ENCODE results near the gene EPHA10. TPM values are rescaled to one million over a fixed set of nuclear protein-coding genes. Genes with fewer than 3 reads are reported as not detected.

The EPHA10 gene
- total RNA-seq, 4 donors from 2014 or later: 54.5 to 94.3 (median 77.6) TPM

DNA sequence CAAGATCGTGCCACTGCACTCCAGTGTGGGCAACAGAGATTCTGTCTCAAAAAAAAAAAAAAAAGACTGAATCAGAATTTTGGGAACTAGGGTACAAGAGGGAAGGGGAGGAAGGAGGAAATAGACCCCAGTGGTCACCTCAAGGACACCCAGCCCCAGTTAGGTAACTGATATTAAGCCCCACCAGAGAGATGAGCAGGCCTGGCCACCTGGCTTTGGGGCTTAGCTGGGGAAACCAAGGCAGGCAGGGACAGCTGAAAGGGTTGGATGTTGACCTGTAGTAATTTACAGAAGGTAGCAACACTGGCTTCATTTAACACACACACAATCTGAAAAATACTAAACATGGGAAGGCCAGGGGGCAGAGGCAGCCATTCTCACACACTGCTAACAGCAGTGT, 37.5 kb upstream of the EPHA10 start:
- Histone ChIP-seq H3K36me3 (peaks cover 0 to 50% (median 23%) of the 10 kb centered on the region in 4 donors), H3K27ac (no peak overlapping the region), H3K9me3 (no peaks in the 10 kb centered on the region), H3K4me1 (peaks cover 7 to 15% (median 9%) of the 10 kb centered on the region in 4 donors), H3K27me3 (no peaks in the 10 kb centered on the region), H3K4me3 (no peak overlapping the region)
- TF ChIP-seq POLR2AphosphoS5 (IDR thresholded peaks at IDR 0.05): no peak
- no peak for TF ChIP-seq EP300 (IDR thresholded peaks at IDR 0.05; ENCODE audit: low read depth)
- TF ChIP-seq POLR2A (IDR thresholded peaks at IDR 0.05): no peak
- TF ChIP-seq, protein P1, sequence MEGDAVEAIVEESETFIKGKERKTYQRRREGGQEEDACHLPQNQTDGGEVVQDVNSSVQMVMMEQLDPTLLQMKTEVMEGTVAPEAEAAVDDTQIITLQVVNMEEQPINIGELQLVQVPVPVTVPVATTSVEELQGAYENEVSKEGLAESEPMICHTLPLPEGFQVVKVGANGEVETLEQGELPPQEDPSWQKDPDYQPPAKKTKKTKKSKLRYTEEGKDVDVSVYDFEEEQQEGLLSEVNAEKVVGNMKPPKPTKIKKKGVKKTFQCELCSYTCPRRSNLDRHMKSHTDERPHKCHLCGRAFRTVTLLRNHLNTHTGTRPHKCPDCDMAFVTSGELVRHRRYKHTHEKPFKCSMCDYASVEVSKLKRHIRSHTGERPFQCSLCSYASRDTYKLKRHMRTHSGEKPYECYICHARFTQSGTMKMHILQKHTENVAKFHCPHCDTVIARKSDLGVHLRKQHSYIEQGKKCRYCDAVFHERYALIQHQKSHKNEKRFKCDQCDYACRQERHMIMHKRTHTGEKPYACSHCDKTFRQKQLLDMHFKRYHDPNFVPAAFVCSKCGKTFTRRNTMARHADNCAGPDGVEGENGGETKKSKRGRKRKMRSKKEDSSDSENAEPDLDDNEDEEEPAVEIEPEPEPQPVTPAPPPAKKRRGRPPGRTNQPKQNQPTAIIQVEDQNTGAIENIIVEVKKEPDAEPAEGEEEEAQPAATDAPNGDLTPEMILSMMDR (IDR thresholded peaks at IDR 0.05): no peak
- DNase-seq: no peak
- WGBS, 2 donors (ENCODE audit: low coverage in 1 of 2): 100% methylated on average over 1 of the region's 1 CpG
- intact Hi-C loops (cut with DNase I; ENCODE audit: low total_unique reads): no loop called here
- in situ Hi-C loops (cut with MboI; ENCODE audit: low pct_ligation_motif_present in 1 of 4, low pct_unique_long_range_greater_than_20kb in 1 of 4, low sequenced_read_pairs in 3 of 4): no loop called here

DNA sequence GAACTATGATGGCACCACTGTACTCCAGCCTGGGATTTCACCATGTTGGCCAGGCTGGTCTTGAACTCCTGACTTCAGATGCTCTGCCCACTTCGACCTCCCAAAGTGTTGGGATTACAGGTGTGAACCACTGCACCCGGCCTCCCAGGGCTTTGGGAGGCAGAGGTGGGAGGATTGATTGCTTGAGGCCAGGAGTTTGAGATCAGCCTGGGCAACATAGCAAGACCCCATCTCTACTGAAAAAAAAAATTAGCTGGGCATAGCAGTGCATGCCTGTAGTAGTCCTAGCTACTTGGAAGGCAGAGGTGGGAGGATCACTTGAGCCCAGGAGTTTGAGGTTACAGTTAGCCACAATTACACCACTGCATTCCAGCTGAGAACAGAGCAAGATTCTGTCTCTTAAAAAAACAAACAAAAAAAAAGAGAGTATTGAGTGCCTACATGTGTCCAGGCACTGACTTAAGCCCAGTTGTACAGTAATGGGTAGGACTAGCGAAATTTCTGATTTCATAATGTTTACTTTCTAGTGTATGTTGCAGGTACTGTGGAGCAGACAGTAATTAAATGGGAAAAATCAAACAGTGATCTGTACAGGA, 32.9 kb upstream of the EPHA10 start:
- H3K27me3 ChIP-seq: peaks cover 13% of the 10 kb centered on the region
- in situ Hi-C loops (cut with MboI; ENCODE audit: low pct_ligation_motif_present in 1 of 4, low pct_unique_long_range_greater_than_20kb in 1 of 4, low sequenced_read_pairs in 3 of 4): no loop called here
- H3K9me3 ChIP-seq: no peaks in the 10 kb centered on the region
- TF ChIP-seq POLR2A (IDR thresholded peaks at IDR 0.05) (no peak), EP300 (IDR thresholded peaks at IDR 0.05; ENCODE audit: low read depth) (no peak), POLR2AphosphoS5 (IDR thresholded peaks at IDR 0.05) (no peak)
- TF ChIP-seq, protein P1 (IDR thresholded peaks at IDR 0.05): no peak
- WGBS, 2 donors (ENCODE audit: low coverage in 1 of 2): 98 to 100% methylated on average over 1 to 3 of the region's 3 CpGs
- peaks cover 12 to 20% (median 16%) of the 10 kb centered on the region in 4 donors for H3K4me1 ChIP-seq
- H3K36me3 ChIP-seq: peaks cover 0 to 16% (median 3%) of the 10 kb centered on the region in 4 donors
- intact Hi-C loops (cut with DNase I; ENCODE audit: low total_unique reads): no loop called here
- H3K27ac ChIP-seq: no peak overlapping the region
- no peak overlapping the region for H3K4me3 ChIP-seq
- no peak for DNase-seq

DNA sequence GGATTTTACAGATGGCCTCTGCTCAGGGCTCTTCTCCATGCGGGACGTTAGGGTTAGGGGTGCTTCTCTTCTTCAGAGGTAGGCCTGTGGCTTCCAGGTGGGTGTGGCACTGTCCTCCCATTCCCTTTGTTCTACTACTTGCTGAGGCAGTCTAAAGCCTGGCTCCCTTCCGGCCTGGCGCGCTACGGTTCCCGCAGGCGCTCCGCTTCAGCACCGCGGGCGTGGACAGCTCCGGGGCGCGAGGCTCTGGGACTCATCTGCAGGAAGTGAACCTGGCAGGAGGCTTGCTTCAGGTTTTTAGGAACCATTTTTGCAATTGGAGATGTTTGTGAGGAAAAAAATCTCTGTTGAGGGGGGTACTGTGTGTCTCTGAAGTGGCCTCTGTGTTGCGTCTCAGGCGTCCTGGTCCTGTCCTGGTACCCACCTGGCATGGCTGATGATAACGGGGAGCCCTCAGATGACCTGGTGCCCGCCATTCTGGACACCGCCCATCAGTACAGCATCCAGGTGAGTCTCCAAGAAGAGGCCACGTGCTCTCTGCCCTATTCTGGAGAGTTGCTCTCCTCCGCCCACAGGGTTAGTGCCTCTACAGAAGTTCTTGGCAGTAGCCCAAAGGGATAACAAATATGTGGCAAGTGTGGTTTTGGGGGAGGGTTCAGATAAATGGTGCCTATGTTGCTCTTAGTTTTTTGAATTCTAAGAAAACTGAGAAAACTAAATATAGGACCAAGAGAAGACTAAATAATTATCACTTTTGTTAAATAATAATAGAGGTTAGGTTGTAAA, 30.6 kb upstream of the EPHA10 start:
- 35 to 80% methylated on average over 1 to 21 of the region's 22 CpGs for WGBS, 2 donors (ENCODE audit: low coverage in 1 of 2)
- H3K9me3 ChIP-seq: no peaks in the 10 kb centered on the region

DNA sequence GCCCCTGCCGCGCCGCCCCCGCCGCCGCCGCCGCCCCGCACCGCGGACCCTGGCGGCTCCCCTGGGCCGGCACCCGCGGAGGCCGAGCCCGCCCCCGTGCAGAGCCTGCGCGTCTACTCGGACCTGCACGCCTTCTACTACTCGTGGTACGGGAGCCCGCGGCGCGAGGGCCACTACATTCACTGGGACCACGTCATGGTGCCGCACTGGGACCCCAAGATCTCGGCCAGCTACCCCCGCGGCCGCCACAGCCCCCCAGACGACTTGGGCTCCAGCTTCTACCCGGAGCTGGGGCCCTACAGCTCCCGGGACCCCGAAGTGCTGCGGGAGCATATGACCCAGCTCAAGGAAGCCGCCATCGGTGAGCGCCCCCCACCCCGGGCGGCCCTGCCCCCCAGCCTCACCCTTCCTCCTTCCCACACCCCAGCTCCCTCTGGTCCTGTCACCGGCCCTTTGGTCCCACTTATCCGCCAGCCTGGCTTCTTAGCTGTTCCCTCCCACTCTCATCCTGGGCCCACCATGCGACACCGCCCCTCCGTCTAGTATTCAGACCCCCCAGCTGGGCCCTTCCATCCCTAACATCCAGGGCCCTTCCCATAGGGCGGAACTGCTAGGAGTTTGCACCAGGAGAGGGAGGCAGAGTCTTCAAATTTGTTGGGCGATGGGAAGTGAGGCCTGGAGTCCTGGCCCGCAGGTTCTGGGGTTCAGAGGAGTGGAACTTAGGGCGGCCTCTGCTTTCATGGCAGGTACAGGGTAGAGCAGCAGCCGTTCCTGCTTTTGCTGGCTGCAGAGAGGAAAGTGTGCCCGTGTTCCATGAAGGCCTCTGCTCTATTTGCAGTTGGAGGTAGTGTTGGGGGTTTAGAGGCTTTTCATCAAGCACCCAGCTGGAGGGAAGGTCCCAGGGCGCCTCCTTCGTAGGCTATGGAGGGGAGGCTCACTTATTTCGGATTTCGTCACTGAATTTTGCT, 29.7 kb upstream of the EPHA10 start:
- no peak for DNase-seq
- TF ChIP-seq POLR2AphosphoS5 (IDR thresholded peaks at IDR 0.05) (no peak), POLR2A (IDR thresholded peaks at IDR 0.05) (no peak), EP300 (IDR thresholded peaks at IDR 0.05; ENCODE audit: low read depth) (no peak)
- TF ChIP-seq, protein P1 (IDR thresholded peaks at IDR 0.05): no peak
- intact Hi-C loops (cut with DNase I; ENCODE audit: low total_unique reads) (no loop called here), in situ Hi-C loops (cut with MboI; ENCODE audit: low pct_ligation_motif_present in 1 of 4, low pct_unique_long_range_greater_than_20kb in 1 of 4, low sequenced_read_pairs in 3 of 4) (no loop called here)
- Histone ChIP-seq H3K27me3 (peaks cover 21% of the 10 kb centered on the region), H3K4me3 (peak overlapping the region; percentile 15 to 74 (median 53)), H3K4me1 (peaks cover 12 to 22% (median 16%) of the 10 kb centered on the region in 4 donors), H3K9me3 (no peaks in the 10 kb centered on the region), H3K36me3 (peaks cover 0 to under 1% (median 0%) of the 10 kb centered on the region in 4 donors), H3K27ac (no peak overlapping the region)
- WGBS, 2 donors (ENCODE audit: low coverage in 1 of 2): 24 to 100% methylated on average over 1 to 25 of the region's 59 CpGs

More for the DNA sequence above, 30.6 kb upstream of the EPHA10 start:
- Histone ChIP-seq H3K27ac (no peak overlapping the region), H3K36me3 (peaks cover 0 to 4% (median 0%) of the 10 kb centered on the region in 4 donors), H3K4me1 (peaks cover 12 to 22% (median 16%) of the 10 kb centered on the region in 4 donors), H3K4me3 (peak overlapping the region in 1 of 4 donors; percentile 74), H3K27me3 (peaks cover 21% of the 10 kb centered on the region)
- intact Hi-C loops (cut with DNase I; ENCODE audit: low total_unique reads) (no loop called here), in situ Hi-C loops (cut with MboI; ENCODE audit: low pct_ligation_motif_present in 1 of 4, low pct_unique_long_range_greater_than_20kb in 1 of 4, low sequenced_read_pairs in 3 of 4) (no loop called here)
- no peak for TF ChIP-seq POLR2A (IDR thresholded peaks at IDR 0.05)
- TF ChIP-seq POLR2AphosphoS5 (IDR thresholded peaks at IDR 0.05): no peak
- no peak for TF ChIP-seq EP300 (IDR thresholded peaks at IDR 0.05; ENCODE audit: low read depth)
- DNase-seq: peak; percentile 62
